ENCODE measurements around the gene MIER3.
"Not testable (repeated sequence)": the region's sequence is repeated elsewhere in the genome, so short reads cannot be mapped to it uniquely, and the experiment has no call there.

The MIER3 gene, protein sequence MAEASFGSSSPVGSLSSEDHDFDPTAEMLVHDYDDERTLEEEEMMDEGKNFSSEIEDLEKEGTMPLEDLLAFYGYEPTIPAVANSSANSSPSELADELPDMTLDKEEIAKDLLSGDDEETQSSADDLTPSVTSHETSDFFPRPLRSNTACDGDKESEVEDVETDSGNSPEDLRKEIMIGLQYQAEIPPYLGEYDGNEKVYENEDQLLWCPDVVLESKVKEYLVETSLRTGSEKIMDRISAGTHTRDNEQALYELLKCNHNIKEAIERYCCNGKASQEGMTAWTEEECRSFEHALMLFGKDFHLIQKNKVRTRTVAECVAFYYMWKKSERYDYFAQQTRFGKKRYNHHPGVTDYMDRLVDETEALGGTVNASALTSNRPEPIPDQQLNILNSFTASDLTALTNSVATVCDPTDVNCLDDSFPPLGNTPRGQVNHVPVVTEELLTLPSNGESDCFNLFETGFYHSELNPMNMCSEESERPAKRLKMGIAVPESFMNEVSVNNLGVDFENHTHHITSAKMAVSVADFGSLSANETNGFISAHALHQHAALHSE

DNA sequence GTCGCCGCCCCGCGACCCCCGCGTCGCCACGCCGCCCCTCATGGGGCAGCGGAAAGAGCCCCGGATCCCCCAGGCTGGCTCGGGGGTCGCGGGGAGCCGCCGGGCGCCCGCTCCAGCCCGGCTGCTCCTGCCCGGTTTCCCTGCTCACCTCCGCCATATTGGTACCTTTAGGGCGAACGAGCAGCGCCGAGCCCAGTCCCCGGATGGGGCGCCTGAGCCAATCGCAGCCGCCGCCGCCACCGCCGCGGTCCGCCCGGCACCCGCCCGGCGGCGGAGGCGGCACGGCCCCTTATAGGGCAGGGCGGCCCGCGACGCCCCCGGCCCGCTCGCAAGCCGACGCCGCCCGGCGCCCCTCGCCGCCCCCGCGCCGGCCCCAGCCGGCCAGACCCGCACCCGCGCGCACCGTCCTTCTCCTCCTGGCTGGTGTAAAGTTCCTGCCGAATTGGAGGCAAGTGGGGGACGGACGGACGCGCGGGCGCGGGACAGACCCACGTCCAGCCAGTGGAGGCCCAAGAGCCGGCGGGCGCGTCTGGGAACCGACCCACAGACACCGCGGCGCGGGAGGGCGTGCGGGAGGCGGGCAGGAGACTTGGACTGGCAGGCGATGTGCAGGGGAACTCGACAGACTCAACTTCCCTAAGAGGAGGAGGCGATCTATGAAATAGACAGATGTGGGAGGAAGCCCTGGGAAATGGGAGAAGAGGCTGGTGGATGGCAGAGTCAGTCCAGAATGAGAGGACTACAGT, at the start of gene MIER3:
TSS of gene MIER3 (minus strand) at position 178 of the 746 bp plus-strand sequence. CDS start at position 157, 21 bp downstream.
- DNase-seq (ENCODE audit: low spot score) = peak; percentile 98

DNA sequence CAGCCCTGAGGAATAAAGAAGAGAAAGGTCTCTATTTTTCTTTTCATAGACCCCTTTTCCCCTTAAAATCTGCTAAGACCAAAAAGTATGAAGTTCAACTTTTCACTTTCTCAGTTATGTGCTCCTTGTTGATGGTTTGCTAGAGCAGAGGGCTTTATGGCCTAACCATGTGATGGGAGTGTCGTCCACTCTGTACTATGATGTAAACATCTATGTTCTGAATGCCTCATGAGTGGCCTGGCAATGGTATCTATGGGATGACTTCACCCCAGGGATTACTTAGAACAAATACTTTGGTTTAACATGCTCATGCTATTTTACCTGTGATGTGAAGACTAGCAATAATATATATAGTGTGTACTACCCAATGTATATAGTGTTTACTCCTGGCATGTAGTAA, 43.7 kb upstream of the MIER3 start:
- DNase-seq (ENCODE audit: low spot score) = no peak

DNA sequence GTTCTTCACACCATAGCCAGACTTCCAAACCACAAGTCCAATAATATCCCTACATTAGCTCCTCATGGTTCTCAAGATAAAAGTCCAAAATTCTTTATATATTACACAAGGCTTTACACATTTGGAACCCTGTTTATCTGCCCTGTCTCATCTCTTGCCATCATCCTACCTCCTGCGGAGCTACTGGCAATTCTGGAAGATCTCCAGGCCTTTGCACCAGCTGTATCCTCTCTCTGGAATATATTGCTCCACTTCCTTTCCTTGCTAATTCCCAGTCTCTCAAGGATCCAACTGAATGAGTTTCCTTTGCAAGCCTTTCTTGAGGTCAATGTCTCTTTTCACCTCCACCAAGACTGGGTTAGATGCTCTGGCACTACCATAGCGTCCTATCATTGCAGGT, 41.3 kb upstream of the MIER3 start:
- DNase-seq (ENCODE audit: low spot score) = no peak

DNA sequence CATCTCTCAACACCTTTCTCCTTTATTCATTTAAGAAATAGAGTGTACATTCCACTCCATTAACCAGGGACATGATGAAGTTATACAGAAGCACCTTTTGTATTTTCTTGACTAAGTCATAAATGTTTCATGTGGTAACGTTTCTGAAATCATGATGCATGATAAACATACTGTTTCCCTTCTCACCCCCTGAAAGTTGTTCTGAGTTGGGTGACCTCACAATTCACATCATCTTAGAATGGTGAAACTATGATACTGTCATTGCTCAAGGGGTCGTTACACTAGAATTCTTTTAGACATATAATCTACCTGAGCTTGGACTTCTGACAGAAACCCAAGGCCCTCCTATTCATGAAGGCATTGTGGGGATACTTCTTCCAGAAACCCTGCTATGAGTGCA, 37.8 kb upstream of the MIER3 start:
- DNase-seq (ENCODE audit: low spot score) = no peak

DNA sequence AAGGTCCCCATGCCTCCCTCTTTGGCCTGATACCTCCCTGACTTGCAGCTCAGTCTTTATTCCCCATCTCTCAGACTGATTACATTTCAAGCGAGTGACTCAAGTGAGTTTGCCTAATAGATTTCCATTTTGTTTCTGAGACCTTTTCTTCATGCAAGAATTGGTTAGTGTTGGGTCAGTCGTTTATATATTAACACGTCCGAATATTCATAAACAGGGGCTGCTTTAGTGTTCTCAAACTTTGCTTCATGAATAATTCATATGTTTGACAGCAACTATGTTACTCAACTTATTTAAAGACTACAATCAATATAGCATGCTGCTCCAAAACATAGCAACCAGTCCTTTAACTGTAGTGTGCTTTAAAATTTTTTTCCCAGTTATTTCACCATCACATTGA, 36.6 kb upstream of the MIER3 start:
- DNase-seq (ENCODE audit: low spot score) = no peak

DNA sequence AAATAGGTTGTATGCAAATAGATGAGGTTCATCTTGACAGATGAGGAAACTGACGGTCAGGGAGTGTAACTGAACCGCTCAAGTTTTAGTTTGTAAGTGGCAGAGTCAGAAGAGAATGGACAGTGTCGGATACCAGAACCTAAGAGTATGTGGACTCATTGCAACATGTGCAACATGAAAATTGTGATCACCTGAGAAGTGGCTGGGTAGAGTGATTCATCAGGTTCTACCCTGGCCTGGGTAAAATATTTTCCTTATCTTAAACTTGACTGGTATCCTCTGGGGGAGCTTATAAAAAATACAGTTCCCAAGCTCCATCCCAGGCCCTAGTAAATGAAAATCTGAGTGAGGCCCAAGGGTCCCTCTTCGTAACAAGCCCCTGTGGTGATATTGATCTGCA, 35.2 kb upstream of the MIER3 start:
- no peak for DNase-seq (ENCODE audit: low spot score)

DNA sequence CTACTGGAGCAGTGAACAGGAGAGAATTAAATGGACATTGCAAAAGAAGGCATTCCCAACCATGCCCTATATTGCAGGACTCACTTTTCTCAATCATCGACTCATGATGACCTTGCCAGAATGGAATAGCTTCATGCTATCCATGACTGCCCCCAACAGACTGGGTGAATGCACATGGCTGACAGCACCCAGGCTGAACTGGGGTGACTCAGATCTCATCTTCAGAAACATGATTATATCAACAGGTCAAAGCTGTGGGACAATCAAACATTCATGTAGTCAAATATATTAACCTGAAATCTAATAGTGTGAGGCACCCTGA, 34.7 kb upstream of the MIER3 start:
- no peak for DNase-seq (ENCODE audit: low spot score)

DNA sequence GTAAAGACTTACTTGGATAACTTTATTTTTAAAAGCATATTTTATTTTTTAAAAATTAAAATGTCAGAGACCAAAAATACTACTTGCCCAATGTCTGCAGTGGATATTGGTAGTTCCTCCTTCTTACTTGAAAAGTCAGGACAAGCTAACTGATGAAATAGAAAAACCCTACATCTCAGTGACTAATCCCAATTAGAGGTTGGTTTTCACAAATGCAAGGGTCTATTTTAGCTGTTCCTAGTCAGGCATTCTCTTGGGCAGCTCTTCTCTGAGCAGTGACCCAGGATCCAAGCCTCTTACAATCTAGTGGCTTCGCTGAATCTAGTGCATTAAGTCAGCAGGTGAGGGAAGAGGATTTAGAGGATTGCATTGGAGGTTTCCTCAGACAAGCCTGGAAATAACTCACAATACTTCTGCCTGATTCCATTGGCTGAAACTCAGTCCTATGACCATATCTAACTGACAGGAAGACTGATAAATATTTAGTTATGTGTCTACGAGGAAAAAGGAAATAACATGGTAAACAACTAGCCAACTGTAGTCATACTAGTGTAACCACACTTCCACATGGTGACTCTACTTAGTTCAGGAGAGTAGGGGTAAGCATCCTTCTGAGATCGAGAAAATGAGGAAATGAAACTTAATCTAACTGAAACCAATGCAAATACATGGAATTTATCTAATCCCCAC, 34.2 kb upstream of the MIER3 start:
- DNase-seq (ENCODE audit: low spot score) = no peak

DNA sequence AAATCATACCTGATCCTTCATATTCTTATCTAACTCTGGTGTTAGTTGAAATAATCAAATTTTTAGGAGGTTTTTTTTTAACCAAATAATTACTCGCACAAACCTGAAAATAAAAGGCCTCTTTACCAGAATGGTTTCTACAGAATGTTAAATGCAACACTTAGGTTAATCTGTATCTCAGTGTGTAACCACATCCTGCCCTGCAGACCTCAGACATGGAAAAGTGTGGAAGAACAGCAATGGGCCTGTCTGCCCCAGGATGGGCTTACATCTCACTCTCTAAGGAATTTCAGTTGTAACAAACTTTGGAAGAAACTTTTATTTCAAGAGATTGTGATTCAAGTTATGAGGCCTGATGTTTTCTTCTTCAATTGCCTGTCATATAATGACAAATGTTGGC, 32.5 kb upstream of the MIER3 start:
- no peak for DNase-seq (ENCODE audit: low spot score)

DNA sequence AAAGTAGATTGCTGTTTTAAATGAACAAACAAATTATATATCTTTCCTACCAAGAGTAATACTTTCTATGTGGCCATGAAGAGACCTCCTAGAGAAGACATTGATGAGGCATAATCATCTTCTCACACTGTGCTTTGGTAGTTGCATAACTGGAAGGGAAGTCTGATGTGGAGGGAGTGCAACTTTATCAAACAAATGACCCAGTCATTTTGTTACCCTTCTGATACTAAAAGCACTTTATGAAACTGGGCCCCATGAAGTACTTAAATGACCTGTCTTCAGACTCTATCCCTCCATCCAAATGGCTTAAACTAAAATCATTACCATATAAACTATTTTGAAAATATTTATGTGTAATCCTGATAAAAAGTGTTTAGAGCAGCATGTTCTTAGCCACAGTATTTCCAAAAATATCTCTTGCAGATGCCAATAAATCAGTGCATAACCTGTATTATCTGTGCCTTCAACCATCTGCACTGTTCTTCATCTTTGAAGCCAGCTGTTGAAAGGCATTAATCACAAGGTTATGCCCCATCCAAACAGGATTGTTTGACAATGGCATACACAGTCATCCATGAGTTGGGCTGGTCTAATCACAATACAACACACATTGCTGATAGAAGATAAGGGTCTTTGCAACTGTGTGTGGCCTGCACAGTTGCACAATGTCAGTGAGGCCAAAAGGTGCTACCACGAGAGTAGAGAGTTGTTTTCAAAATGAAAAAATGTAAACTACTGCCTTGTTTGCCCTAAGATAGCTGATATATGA, 31.9 kb upstream of the MIER3 start:
- DNase-seq (ENCODE audit: low spot score) = no peak

DNA sequence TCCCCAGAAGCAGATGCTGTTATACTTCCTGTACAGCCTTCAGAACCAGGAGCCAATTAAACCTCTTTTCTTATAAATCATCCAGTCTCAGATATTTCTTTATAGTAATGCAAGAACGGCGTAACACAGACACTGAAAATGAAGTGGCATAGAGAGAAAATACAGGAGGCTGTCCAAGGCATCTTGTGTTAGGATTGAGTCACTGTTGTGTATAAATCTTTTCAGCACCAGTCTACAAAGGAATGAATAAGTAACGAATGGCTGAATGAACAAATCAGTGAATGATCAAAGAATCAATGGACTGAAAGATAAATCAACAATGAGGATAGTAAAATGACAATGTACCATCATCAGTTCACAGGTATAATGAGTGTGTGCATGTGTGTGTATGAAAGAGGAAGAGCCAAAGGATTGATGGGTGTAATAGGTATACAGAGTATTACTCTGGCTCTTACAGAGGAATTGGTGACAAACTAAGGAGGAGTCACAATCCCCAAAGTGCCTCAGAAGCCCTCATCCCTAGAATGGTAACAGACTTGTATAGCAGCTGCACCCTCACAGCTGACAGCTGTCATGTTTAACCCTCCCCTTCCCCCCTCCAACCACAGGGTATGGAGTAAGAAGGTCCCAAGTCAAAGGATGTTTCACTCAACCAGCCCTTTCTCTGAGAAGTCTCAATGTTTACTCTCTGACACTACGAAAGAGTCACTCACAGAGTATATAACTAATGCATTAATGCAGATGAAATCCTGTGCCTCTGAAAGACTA, 29.8 kb upstream of the MIER3 start:
- DNase-seq (ENCODE audit: low spot score) = no peak

DNA sequence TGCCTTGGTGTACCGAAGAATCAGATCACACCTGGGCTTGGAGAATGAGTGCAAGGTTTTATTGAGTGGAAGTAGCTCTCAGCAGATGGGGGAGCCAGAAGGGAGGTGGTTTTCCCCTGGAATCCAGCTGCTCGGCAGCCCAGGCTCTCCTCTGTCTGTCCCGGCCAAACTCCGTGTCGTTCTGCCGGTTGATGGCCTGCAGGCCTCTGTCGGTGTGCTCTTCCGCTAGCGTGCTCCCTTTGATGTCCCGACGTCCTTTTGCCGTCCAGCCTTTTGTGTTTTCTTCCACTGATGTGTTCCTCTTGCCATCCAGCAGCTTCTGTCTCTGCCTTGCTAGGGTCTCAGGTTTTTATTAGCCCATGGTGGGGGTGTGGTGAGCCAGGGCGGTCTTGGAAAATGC, 28.0 kb upstream of the MIER3 start:
- no peak for DNase-seq (ENCODE audit: low spot score)

DNA sequence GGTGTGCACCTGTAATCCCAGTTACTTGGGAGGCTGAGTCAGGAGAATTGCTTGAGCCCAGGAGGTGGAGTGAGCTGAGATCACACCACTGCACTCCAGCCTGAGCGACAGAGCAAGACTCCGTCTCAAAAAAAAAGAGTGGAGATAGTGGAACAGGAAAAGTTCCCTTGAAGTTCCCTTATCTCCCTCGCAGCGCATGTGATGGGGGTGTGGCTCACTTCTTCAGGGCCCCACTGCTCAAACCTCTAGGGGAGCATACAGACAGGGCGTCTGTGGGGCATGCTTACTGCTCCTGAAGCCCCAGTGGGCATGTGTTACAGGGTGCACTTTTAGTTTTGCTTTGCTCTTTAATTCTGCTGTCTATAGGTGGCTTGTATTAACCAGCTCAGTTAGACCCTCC, 27.6 kb upstream of the MIER3 start:
- not testable (repeated sequence) for DNase-seq (ENCODE audit: low spot score)

DNA sequence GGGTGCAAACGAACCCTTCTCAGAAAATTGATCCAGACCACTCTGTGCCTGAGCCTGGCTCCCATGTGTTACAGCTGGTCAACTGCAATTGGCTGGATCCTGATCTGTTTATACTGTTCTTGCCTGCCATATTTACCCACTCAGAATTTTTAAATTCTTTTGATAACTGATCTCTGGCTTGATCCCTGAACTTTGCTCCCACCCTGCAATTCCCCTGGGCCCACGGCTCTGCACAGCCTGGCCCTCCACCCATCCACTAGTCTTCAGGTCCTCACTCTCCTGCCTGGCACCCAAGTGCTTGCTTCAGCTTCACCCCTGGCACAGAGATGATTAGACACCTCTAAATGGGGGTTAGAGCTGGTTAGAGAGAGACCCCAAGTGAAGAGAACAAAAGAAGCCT, 25.9 kb upstream of the MIER3 start:
- no peak for DNase-seq (ENCODE audit: low spot score)

DNA sequence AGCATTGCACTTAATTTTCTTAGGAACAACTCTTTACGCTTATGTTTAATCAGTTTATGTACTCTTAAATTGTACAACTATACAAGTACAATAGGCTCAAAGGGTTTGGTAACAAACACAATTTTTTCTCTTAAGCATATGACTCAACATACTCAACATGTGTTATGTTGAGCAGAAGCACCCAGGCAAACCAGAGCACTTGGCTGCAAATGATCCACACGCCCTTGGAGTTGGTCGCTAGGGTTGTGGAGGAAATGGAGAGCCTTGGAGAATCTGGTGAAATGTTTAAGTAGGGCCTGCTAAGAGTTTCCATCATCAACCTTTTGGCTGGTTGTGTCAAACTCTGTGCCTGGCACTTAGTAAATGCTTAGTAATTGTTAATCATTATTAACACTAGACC, 25.1 kb upstream of the MIER3 start:
- DNase-seq (ENCODE audit: low spot score) = no peak

DNA sequence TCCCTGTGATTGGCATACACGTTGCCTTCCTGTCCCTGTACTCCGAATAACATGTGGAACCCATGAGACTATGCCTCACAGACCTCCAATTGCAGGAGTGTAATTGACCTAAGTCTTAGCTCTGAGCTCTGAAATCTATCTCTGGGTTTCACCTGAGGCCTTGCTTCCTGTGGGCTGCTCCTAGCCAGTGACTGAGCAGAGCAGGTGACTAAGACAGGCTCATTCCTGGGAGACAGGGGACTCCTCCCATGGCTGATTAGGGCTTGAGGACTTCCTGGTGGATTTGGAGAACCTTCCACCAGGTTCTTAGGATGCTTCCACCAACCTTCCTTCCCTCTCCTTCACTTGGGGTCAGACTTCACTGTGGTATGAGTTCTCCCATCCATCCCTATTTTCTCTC, 22.3 kb upstream of the MIER3 start:
- no peak for DNase-seq (ENCODE audit: low spot score)

DNA sequence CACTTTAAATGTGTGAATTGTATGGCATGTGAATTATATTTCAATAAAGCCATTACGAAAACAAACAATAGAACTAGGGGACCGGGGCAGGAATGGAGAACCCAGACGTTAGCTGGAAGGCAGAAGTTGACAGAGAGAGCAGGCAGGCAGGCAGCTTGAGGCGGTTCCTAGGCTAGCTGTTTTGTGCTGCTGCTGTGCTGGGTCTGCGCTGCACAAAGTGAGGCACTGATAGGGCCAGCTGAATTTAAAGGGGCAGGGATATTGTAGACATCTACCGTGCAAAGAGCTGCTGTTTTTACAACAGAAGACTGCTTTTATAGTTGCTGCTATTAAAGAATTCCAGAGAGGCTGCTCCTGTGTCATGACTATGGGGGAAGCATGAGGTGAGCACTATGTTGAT, 21.6 kb upstream of the MIER3 start:
- no peak for DNase-seq (ENCODE audit: low spot score)

DNA sequence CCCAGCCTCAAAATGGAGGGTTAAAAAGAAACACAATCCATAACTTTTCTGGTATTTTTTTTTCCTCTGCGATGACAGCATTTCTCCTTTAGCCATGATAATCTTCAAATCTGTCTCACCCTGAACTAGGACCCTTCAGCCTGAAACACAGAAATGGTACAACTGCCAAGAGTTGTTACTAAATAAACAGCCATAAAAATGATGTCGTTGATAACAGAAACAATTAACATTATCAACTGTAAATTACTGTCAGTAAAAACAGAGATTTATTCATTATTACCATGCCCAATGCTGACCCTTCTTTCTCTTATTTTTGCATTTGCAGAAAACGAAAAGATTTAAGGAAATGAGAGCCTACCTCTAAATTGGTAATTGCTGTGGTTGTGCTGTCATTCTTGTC, 19.4 kb upstream of the MIER3 start:
- DNase-seq (ENCODE audit: low spot score) = no peak

DNA sequence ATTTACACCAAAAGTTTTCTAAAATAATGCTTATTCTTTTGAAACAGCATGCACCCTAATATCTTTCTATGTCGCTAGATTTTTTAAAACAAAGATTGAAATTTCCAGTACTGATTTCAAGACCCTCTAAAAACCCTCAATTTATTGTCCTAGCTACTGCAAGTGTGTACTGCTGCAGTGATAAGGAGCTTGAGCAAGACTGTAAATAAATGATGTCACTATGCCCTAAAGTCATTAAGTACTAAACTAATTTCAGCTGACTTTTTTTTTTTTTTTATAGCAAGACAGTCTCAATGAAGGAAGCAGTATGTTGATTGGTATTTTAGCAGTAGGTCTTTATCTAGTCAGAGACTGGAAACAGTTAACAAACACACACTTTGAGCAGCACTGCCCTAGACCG, 12.2 kb upstream of the MIER3 start:
- no peak for DNase-seq (ENCODE audit: low spot score)

DNA sequence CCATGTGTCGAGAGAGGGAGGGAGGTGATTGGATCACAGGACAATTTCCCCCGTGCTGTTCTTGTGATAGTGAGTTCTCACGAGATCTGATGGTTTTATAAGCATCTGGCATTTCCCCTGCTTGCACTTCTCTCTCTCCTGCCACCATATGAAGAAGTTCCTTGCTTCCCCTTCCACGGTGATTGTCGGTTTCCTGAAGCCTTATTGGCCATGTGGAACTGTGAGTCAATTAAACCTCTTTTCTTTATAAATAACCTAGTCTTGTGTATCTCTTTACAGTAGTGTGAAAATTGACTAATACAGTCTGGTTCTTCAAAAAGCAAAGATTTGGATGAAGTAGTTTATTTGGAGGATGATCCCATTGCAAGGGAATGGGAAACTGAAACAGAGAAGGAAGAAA, 11.3 kb upstream of the MIER3 start:
- no peak for DNase-seq (ENCODE audit: low spot score)

DNA sequence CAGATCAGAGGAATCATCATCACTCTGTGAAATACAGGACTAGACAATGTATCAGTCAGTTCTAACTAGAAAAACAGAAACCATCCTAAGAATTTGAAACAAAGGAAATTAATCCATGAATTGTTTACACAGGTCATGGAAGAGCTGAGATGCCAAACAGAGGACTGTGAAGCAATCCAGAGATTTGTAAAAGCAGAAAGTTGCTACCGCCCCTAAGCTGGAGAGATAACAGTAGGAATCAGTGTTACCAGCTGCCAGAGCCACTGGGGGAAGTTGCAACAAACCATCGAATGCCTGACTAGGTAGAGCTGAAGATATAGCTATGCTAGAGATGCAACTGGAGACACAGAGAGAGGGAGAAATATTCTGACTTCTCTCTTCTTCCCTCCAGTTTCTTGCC, 10.4 kb upstream of the MIER3 start:
- no peak for DNase-seq (ENCODE audit: low spot score)

Measured in iPS-NIHi11 (cell line).